HG03095 (cell line): ENCODE measurements around the gene TMOD1.
"Not testable (repeated sequence)": the region's sequence is repeated elsewhere in the genome, so short reads cannot be mapped to it uniquely, and the experiment has no call there.

Experiments
- ATAC-seq: cut with Tn5 transposase; IDR thresholded peaks from one replicate; pipeline ENCODE4 v1.9.1; 2021; ENCODE audit warnings: moderate library complexity; ENCODE audit not compliant: unreplicated experiment

TMOD1 gene

GRCh38 chr9:97501177-97501971, at the start of gene TMOD1:
Gene TMOD1, plus strand, starts transcription at chr9:97501666. Its CDS starts 22,523 bp downstream, at chr9:97524189.
- peak; percentile 58 for ATAC-seq

GRCh38 chr9:97453573-97453972, 47.9 kb upstream of the TMOD1 start:
- ATAC-seq, result not testable (repeated sequence)

- ATAC-seq, result not testable (repeated sequence)
These were observed 44.6 kb upstream of the TMOD1 start for GRCh38 chr9:97456841-97457240.

- no peak for ATAC-seq
These were observed 42.1 kb upstream of the TMOD1 start for GRCh38 chr9:97459326-97459725.

GRCh38 chr9:97462159-97462558, 39.3 kb upstream of the TMOD1 start:
- no peak for ATAC-seq

GRCh38 chr9:97462914-97463313, 38.6 kb upstream of the TMOD1 start:
- no peak for ATAC-seq

GRCh38 chr9:97468658-97469448, 32.6 kb upstream of the TMOD1 start:
- peak; percentile 82 for ATAC-seq

- no peak for ATAC-seq
These were observed 31.4 kb upstream of the TMOD1 start for GRCh38 chr9:97470076-97470475.

- no peak for ATAC-seq
These were observed 27.7 kb upstream of the TMOD1 start for GRCh38 chr9:97473717-97474116.

GRCh38 chr9:97474372-97474925, 27.0 kb upstream of the TMOD1 start:
- ATAC-seq, result no peak

- ATAC-seq, result no peak
These were observed 26.4 kb upstream of the TMOD1 start for GRCh38 chr9:97475059-97475458.

GRCh38 chr9:97478301-97478981, 23.0 kb upstream of the TMOD1 start:
- no peak for ATAC-seq

- ATAC-seq, result no peak
These were observed 21.8 kb upstream of the TMOD1 start for GRCh38 chr9:97479496-97480159.

- no peak for ATAC-seq
These were observed 21.3 kb upstream of the TMOD1 start for GRCh38 chr9:97480174-97480573.

GRCh38 chr9:97480749-97481148, 20.7 kb upstream of the TMOD1 start:
- ATAC-seq, result no peak

GRCh38 chr9:97484134-97484533, 17.3 kb upstream of the TMOD1 start:
- ATAC-seq, result no peak

GRCh38 chr9:97487107-97487506, 14.4 kb upstream of the TMOD1 start:
- no peak for ATAC-seq

- ATAC-seq, result no peak
These were observed 13.6 kb upstream of the TMOD1 start for GRCh38 chr9:97487861-97488260.

- ATAC-seq, result no peak
These were observed 10.1 kb upstream of the TMOD1 start for GRCh38 chr9:97491216-97491999.
